Transverse colon (tissue), 3 donors: ENCODE data around the gene ACP4.
"Not testable (repeated sequence)": the region's sequence is repeated elsewhere in the genome, so short reads cannot be mapped to it uniquely, and the experiment has no call there.

Experiments used
- CTCF ChIP-seq, 5 experiments: fragments of 200-600 bp in 3 of 5; fragments of 450-650 bp in 2 of 5; sonication (generic) in 3 of 5; IDR thresholded peaks; 1 replicate in 2 of 5; 2 replicates in 3 of 5; pipeline ENCODE4 v1.5.1; 2016 to 2017; ENCODE audit warnings: antibody characterized with exemption in 5 of 5, inconsistent platforms in 3 of 5, mild to moderate bottlenecking in 2 of 5, moderate library complexity in 1 of 5
- POLR2A ChIP-seq: fragments of 450-650 bp; IDR thresholded peaks from one replicate; pipeline ENCODE4 v1.6.1; 2016; ENCODE audit warnings: antibody characterized with exemption, mild to moderate bottlenecking, moderate library complexity

DNA sequence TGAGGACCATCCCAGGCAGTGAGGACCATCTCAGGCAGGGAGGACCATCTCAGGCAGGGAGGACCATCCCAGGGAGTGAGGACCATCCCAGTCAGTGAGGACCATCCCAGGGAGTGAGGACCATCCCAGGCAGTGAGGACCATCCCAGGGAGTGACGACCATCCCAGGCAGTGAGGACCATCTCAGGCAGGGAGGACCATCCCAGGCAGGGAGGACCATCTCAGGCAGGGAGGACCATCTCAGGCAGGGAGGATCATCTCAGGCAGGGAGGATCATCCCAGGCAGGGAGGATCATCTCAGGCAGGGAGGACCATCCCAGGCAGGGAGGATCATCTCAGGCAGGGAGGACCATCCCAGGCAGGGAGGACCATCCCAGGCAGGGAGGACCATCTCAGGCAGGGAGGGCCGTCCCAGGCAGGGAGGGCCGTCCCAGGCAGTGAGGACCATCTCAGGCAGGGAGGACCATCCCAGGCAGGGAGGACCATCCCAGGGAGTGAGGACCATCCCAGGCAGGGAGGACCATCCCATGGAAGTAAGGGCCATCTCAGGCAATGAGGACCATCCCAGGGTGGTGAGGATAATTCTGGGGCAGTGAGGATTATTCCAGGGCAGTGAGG, 21.5 kb downstream of the ACP4 start:
- not testable (repeated sequence) for TF ChIP-seq CTCF (IDR thresholded peaks at IDR 0.05); POLR2A
